ENCODE measurements around the gene STAT3. TPM values are rescaled to one million over a fixed set of nuclear protein-coding genes. Genes with fewer than 3 reads are reported as not detected.
A peak's percentile ranks its signal among the peaks of the same experiment; 100 is the strongest.

The STAT3 gene
- total and polyA plus RNA-seq, 2 experiments from 2014 or later, result 82.1 to 82.7 TPM

DNA sequence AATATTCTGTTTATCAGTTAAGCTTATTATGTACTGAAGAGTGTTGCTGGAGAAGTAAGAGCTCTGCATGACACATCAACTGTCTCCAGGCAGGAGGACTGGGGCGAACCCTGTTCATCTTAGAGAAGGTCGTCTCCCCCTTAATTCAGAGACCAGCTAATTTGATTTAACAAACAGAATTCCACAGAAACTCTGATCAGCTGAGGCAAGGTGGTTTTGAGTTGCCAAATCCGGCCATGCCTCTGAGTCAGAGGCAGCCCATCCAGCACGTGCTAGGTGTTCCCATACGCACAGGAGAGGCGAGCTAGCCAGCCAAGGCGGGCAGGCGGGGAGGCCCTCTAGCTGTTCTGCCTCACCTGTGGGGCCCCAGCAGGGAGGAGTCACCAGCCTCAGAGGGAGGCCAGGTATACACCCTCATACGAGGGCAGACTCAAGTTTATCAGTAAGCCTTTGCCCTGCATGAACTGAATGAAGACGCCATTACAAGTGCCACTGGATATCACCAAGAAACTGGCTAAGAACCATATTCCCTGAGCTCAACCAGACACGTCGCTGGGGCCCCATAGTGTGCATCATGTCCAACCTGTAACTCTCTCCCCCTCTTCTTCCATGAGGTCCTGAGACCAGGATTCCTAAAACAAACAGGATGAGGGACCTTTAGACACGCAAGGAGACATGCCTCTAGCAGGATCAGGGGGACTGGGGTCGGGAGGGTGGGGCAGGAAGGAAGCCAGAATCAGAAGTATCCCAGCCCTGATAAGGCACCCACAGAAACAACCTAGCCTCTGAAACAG is 74.3 kb downstream of the STAT3 start:
- TF ChIP-seq, protein P1, sequence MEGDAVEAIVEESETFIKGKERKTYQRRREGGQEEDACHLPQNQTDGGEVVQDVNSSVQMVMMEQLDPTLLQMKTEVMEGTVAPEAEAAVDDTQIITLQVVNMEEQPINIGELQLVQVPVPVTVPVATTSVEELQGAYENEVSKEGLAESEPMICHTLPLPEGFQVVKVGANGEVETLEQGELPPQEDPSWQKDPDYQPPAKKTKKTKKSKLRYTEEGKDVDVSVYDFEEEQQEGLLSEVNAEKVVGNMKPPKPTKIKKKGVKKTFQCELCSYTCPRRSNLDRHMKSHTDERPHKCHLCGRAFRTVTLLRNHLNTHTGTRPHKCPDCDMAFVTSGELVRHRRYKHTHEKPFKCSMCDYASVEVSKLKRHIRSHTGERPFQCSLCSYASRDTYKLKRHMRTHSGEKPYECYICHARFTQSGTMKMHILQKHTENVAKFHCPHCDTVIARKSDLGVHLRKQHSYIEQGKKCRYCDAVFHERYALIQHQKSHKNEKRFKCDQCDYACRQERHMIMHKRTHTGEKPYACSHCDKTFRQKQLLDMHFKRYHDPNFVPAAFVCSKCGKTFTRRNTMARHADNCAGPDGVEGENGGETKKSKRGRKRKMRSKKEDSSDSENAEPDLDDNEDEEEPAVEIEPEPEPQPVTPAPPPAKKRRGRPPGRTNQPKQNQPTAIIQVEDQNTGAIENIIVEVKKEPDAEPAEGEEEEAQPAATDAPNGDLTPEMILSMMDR (IDR thresholded peaks at IDR 0.05; ENCODE audit: low read depth, low read length), result no peak
- no peak for DNase-seq (ENCODE audit: low read depth in 1 of 2, low spot score in 1 of 2)
- no peaks in the 10 kb centered on the region for H3K27me3 ChIP-seq
- H3K4me3 ChIP-seq, result no peak overlapping the region
- H3K9me3 ChIP-seq (ENCODE audit: low read depth), result no peaks in the 10 kb centered on the region
- H3K36me3 ChIP-seq, result peaks cover 10% of the 10 kb centered on the region
- peak overlapping the region; percentile 47 for H3K27ac ChIP-seq
- H3K4me1 ChIP-seq (ENCODE audit: low read depth), result peaks cover 21% of the 10 kb centered on the region

DNA sequence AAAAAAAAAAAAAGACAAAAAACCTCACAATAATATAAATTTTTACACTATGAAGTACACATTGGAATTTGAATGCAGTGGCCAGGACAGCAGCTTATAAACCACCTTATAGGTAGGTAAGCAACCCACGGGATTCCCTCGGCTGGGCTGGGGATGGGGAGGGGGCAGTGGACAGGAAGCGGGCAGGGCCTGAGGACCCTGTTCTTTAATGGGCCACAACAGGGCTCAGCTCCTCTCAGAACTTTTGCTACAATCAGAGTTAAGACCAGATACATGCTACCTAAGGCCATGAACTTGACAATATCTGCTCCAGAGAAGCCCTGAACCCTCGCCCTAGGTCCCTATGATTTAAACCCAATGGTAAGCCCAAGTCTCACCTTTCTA is 74.9 kb downstream of the STAT3 start:
- no peaks in the 10 kb centered on the region for H3K9me3 ChIP-seq (ENCODE audit: low read depth)
- TF ChIP-seq, protein P1 (IDR thresholded peaks at IDR 0.05; ENCODE audit: low read depth, low read length), result no peak
- H3K4me3 ChIP-seq, result no peak overlapping the region
- H3K36me3 ChIP-seq, result peaks cover 10% of the 10 kb centered on the region
- no peak for DNase-seq (ENCODE audit: low read depth in 1 of 2, low spot score in 1 of 2)
- H3K27me3 ChIP-seq, result no peaks in the 10 kb centered on the region
- peak overlapping the region; percentile 47 for H3K27ac ChIP-seq
- peaks cover 21% of the 10 kb centered on the region for H3K4me1 ChIP-seq (ENCODE audit: low read depth)

DNA sequence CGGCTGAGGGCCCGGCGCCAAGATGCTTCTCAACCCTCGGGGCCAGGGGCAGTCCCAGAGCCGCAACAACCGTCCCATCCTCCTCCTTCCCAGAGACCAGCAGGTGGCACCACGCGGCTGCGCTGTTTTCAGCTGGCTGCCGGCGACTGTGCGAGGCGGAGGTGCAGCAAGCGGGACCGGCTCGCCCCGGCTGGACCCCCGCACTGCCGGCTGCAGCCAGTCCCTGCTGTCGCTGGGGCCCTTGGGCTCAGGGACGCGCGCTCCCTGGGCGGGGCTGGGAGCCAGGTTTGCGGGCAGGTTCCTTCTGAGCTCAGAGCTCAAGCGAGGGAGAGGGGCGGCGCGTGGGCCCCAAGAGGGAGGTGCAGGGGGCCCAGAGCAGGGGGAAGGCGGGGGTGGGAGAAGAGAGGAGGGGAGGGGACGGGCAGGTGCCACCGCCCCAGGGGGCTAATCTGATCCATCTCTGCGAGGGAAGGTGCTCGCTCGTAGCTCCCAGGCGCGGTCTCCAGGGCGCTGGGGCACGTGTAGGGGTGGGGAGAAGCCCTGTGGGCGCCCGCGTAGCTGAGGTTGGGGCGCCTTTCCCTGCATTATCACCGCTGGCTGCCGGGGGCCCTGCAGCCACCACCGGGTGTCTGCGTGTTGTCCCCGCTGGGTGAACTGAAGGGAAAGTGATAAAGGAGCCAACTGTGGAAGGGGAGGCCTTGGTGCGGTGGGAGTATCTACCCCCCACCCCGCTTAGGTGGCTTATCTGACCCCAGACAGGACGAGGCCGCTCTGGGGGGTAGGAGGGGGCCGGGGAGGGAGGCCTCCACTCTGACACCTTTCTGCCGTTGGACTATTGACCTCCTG is 75.7 kb downstream of the STAT3 start:
- peaks cover 21% of the 10 kb centered on the region for H3K4me1 ChIP-seq (ENCODE audit: low read depth)
- peak; percentile 90 to 92 for DNase-seq (ENCODE audit: low read depth in 1 of 2, low spot score in 1 of 2)
- TF ChIP-seq, protein P1 (IDR thresholded peaks at IDR 0.05; ENCODE audit: low read depth, low read length), result peak; percentile 63
- peak overlapping the region; percentile 0 for H3K4me3 ChIP-seq
- peak overlapping the region; percentile 35 for H3K27ac ChIP-seq
- H3K36me3 ChIP-seq, result peaks cover 10% of the 10 kb centered on the region
- no peaks in the 10 kb centered on the region for H3K27me3 ChIP-seq
- no peaks in the 10 kb centered on the region for H3K9me3 ChIP-seq (ENCODE audit: low read depth)

DNA sequence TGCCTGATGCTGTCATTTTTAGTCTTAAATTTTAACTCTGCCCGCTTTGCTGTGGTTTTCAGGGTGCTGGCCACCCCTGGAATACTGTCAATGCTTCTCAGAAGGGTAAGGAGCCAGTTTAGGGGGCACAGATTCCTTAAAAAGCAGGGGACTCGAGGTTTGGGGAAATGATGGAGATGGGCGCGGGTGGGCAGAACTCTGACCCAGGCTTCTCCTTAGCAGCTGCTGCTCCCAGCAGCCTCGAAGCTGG is 76.3 kb downstream of the STAT3 start:
- Histone ChIP-seq H3K27ac (peak overlapping the region; percentile 59), H3K4me1 (ENCODE audit: low read depth) (peaks cover 21% of the 10 kb centered on the region), H3K9me3 (ENCODE audit: low read depth) (no peaks in the 10 kb centered on the region), H3K4me3 (no peak overlapping the region), H3K27me3 (no peaks in the 10 kb centered on the region), H3K36me3 (peaks cover 10% of the 10 kb centered on the region)
- TF ChIP-seq, protein P1 (IDR thresholded peaks at IDR 0.05; ENCODE audit: low read depth, low read length), result no peak
- no peak for DNase-seq (ENCODE audit: low read depth in 1 of 2, low spot score in 1 of 2)

DNA sequence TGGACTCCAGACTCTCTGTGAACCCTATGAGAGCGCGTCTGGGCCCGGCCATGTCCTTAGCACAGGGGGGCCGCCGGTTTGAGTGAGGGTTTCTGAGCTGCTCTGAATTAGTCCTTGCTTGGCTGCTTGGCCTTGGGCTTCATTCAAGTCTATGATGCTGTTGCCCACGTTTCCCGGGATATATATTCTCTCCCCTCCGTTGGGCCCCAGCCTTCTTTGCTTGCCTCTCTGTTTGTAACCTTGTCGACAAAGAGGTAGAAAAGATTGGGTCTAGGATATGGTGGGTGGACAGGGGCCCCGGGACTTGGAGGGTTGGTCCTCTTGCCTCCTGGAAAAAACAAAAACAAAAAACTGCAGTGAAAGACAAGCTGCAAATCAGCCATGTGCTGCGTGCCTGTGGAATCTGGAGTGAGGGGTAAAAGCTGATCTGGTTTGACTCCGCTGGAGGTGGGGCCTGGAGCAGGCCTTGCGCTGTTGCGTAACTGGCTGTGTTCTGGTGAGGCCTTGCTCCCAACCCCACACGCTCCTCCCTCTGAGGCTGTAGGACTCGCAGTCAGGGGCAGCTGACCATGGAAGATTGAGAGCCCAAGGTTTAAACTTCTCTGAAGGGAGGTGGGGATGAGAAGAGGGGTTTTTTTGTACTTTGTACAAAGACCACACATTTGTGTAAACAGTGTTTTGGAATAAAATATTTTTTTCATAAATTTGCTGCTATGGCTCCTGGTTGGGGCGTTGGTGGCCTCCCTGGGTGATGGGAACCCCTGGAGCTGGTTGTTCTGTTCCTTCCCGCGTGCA is 76.8 kb downstream of the STAT3 start:
- Histone ChIP-seq H3K4me1 (ENCODE audit: low read depth) (peaks cover 21% of the 10 kb centered on the region), H3K27me3 (no peaks in the 10 kb centered on the region), H3K9me3 (ENCODE audit: low read depth) (no peaks in the 10 kb centered on the region), H3K4me3 (no peak overlapping the region), H3K27ac (peak overlapping the region; percentile 59), H3K36me3 (peaks cover 8% of the 10 kb centered on the region)
- peak; percentile 57 to 98 for DNase-seq (ENCODE audit: low read depth in 1 of 2, low spot score in 1 of 2)
- TF ChIP-seq, protein P1 (IDR thresholded peaks at IDR 0.05; ENCODE audit: low read depth, low read length), result no peak
